SU-DHL-6 (cell line): ENCODE measurements around the gene AMZ1.

Experiments used
- H2AFZ ChIP-seq: fragments of 200-600 bp; sonication (generic); 2 replicates; pipeline ENCODE4 v1.6.1; 2014; ENCODE audit warnings: low read depth, mild to moderate bottlenecking, moderate library complexity, mixed read lengths, antibody characterized with exemption, low read length; ENCODE audit not compliant: severe bottlenecking
- H3F3A ChIP-seq: fragments of 200-600 bp; shearing (Covaris generic); 2 replicates; pipeline ENCODE4 v1.6.0; 2016; ENCODE audit warnings: antibody characterized with exemption, mild to moderate bottlenecking; ENCODE audit not compliant: insufficient read depth
- H3K27ac ChIP-seq: fragments of 200-600 bp; sonication (generic); 2 replicates; pipeline ENCODE4 v1.5.1; 2016; ENCODE audit warnings: low read depth, mild to moderate bottlenecking, low read length, moderate library complexity, mixed read lengths
- H3K27me3 ChIP-seq: fragments of 200-600 bp; sonication (generic), shearing (Covaris generic); 2 replicates; pipeline ENCODE4 v1.6.0; 2014; ENCODE audit warnings: mild to moderate bottlenecking, low read length
- H3K36me3 ChIP-seq: fragments of 200-600 bp; sonication (generic); 2 replicates; pipeline ENCODE4 v1.6.1; 2014; ENCODE audit warnings: mild to moderate bottlenecking, low read length, mixed read lengths
- H3K4me2 ChIP-seq: fragments of 300-600, 200-600 bp; shearing (Covaris generic), sonication (generic); 2 replicates; pipeline ENCODE4 v1.6.0; 2014; ENCODE audit warnings: low read length, low read depth, mild to moderate bottlenecking; ENCODE audit not compliant: poor library complexity, severe bottlenecking
- H3K4me3 ChIP-seq: fragments of 200-600 bp; sonication (generic); 2 replicates; pipeline ENCODE4 v1.5.1; 2014; ENCODE audit warnings: antibody characterized with exemption, low read length, mild to moderate bottlenecking, mixed read lengths; ENCODE audit not compliant: insufficient read depth, poor library complexity, severe bottlenecking
- H3K79me2 ChIP-seq: fragments of 200-600 bp; sonication (generic); 2 replicates; pipeline ENCODE4 v1.6.1; 2014; ENCODE audit warnings: mild to moderate bottlenecking, low read length, moderate library complexity; ENCODE audit not compliant: insufficient read depth
- H3K9ac ChIP-seq: fragments of 200-600 bp; sonication (generic); 2 replicates; pipeline ENCODE4 v1.7.0; 2014; ENCODE audit warnings: mild to moderate bottlenecking, low read length
- H3K9me2 ChIP-seq: fragments of 200-600 bp; sonication (generic); replicated peaks from 2 replicates; pipeline ENCODE4 v1.6.1; 2014; ENCODE audit warnings: low read length; ENCODE audit not compliant: insufficient read depth
- H3K9me3 ChIP-seq: fragments of 200-600 bp; sonication (generic); 2 replicates; pipeline ENCODE4 v1.6.1; 2014; ENCODE audit warnings: low read length, mixed read lengths; ENCODE audit not compliant: insufficient read depth
- H4K20me1 ChIP-seq: fragments of 200-600 bp; sonication (generic); 2 replicates; pipeline ENCODE4 v1.6.1; 2014; ENCODE audit warnings: low read depth, mild to moderate bottlenecking, antibody characterized with exemption, low read length, moderate library complexity, mixed read lengths
- CTCF ChIP-seq: fragments of 200-600 bp; sonication (generic); IDR thresholded peaks from one replicate; pipeline ENCODE4 v1.5.1; 2017; ENCODE audit warnings: antibody characterized with exemption, mild to moderate bottlenecking, low read length, moderate library complexity; ENCODE audit not compliant: insufficient read depth, poor library complexity, severe bottlenecking
- EZH2phosphoT487 ChIP-seq: fragments of 200-600 bp; sonication (generic), shearing (Covaris generic); conservative IDR thresholded peaks from 2 replicates; pipeline ENCODE4 v1.6.1; 2018; ENCODE audit warnings: mild to moderate bottlenecking, antibody characterized with exemption, low read length, moderate library complexity, mixed read lengths

Gene AMZ1

GRCh38 chr7:2706685-2707126, 18.7 kb downstream of the AMZ1 start:
- Histone ChIP-seq H3K4me3 (no peak overlapping the region), H3F3A (peaks cover 17% of the 10 kb centered on the region), H2AFZ (no peak overlapping the region), H3K9me2 (no peaks in the 10 kb centered on the region), H3K9ac (no peak overlapping the region), H3K27me3 (no peaks in the 10 kb centered on the region), H4K20me1 (no peaks in the 10 kb centered on the region), H3K4me2 (no peak overlapping the region), H3K9me3 (no peaks in the 10 kb centered on the region), H3K27ac (no peak overlapping the region), H3K79me2 (no peaks in the 10 kb centered on the region), H3K36me3 (no peaks in the 10 kb centered on the region)
- no peak for TF ChIP-seq EZH2phosphoT487
- no peak for TF ChIP-seq CTCF

GRCh38 chr7:2707481-2707880, 19.5 kb downstream of the AMZ1 start:
- H2AFZ ChIP-seq, result no peak overlapping the region
- no peaks in the 10 kb centered on the region for H4K20me1 ChIP-seq
- no peaks in the 10 kb centered on the region for H3K9me3 ChIP-seq
- no peaks in the 10 kb centered on the region for H3K27me3 ChIP-seq
- H3K27ac ChIP-seq, result no peak overlapping the region
- H3K4me2 ChIP-seq, result no peak overlapping the region
- H3K9ac ChIP-seq, result no peak overlapping the region
- no peaks in the 10 kb centered on the region for H3K79me2 ChIP-seq
- no peak overlapping the region for H3K4me3 ChIP-seq
- peaks cover 17% of the 10 kb centered on the region for H3F3A ChIP-seq
- TF ChIP-seq CTCF, result no peak
- TF ChIP-seq EZH2phosphoT487, result no peak
- no peaks in the 10 kb centered on the region for H3K36me3 ChIP-seq
- no peaks in the 10 kb centered on the region for H3K9me2 ChIP-seq

- no peak overlapping the region for H3K9ac ChIP-seq
- H4K20me1 ChIP-seq, result no peaks in the 10 kb centered on the region
- no peak overlapping the region for H2AFZ ChIP-seq
- H3K36me3 ChIP-seq, result no peaks in the 10 kb centered on the region
- no peak overlapping the region for H3K4me3 ChIP-seq
- H3K4me2 ChIP-seq, result no peak overlapping the region
- H3K9me3 ChIP-seq, result no peaks in the 10 kb centered on the region
- H3K27ac ChIP-seq, result no peak overlapping the region
- H3K27me3 ChIP-seq, result no peaks in the 10 kb centered on the region
- H3K9me2 ChIP-seq, result no peaks in the 10 kb centered on the region
- TF ChIP-seq EZH2phosphoT487 (no peak), CTCF (no peak)
- peaks cover 17% of the 10 kb centered on the region for H3F3A ChIP-seq
- H3K79me2 ChIP-seq, result no peaks in the 10 kb centered on the region
Measured at GRCh38 chr7:2708041-2708440, 20.0 kb downstream of the AMZ1 start.
